Neural progenitor cell (in vitro differentiated cells): Measurements from ENCODE around the gene TAF4.

Source experiments
- CTCF ChIP-seq: fragments of 200-600 bp; sonication (generic); IDR thresholded peaks from 2 replicates; pipeline ENCODE4 v1.5.1; 2017; ENCODE audit warnings: antibody characterized with exemption, mild to moderate bottlenecking
- EZH2phosphoT487 ChIP-seq: fragments of 200-600 bp; sonication (generic); IDR thresholded peaks from 2 replicates; pipeline ENCODE4 v1.6.1; 2017; ENCODE audit warnings: antibody characterized with exemption

GRCh38 chr20:62111148-62111547 lies 45.5 kb upstream of the TAF4 start:
- TF ChIP-seq CTCF: no peak
- TF ChIP-seq EZH2phosphoT487: no peak
